SU-DHL-6 (cell line): ENCODE data around the gene NT5C1A.

Source experiments
- H2AFZ ChIP-seq: fragments of 200-600 bp; sonication (generic); 2 replicates; pipeline ENCODE4 v1.6.1; 2014; ENCODE audit warnings: low read depth, mild to moderate bottlenecking, moderate library complexity, mixed read lengths, antibody characterized with exemption, low read length; ENCODE audit not compliant: severe bottlenecking
- H3F3A ChIP-seq: fragments of 200-600 bp; shearing (Covaris generic); 2 replicates; pipeline ENCODE4 v1.6.0; 2016; ENCODE audit warnings: antibody characterized with exemption, mild to moderate bottlenecking; ENCODE audit not compliant: insufficient read depth
- H3K27ac ChIP-seq: fragments of 200-600 bp; sonication (generic); 2 replicates; pipeline ENCODE4 v1.5.1; 2016; ENCODE audit warnings: low read depth, mild to moderate bottlenecking, low read length, moderate library complexity, mixed read lengths
- H3K27me3 ChIP-seq: fragments of 200-600 bp; sonication (generic), shearing (Covaris generic); 2 replicates; pipeline ENCODE4 v1.6.0; 2014; ENCODE audit warnings: mild to moderate bottlenecking, low read length
- H3K36me3 ChIP-seq: fragments of 200-600 bp; sonication (generic); 2 replicates; pipeline ENCODE4 v1.6.1; 2014; ENCODE audit warnings: mild to moderate bottlenecking, low read length, mixed read lengths
- H3K4me2 ChIP-seq: fragments of 300-600, 200-600 bp; shearing (Covaris generic), sonication (generic); 2 replicates; pipeline ENCODE4 v1.6.0; 2014; ENCODE audit warnings: low read length, low read depth, mild to moderate bottlenecking; ENCODE audit not compliant: poor library complexity, severe bottlenecking
- H3K4me3 ChIP-seq: fragments of 200-600 bp; sonication (generic); 2 replicates; pipeline ENCODE4 v1.5.1; 2014; ENCODE audit warnings: antibody characterized with exemption, low read length, mild to moderate bottlenecking, mixed read lengths; ENCODE audit not compliant: insufficient read depth, poor library complexity, severe bottlenecking
- H3K79me2 ChIP-seq: fragments of 200-600 bp; sonication (generic); 2 replicates; pipeline ENCODE4 v1.6.1; 2014; ENCODE audit warnings: mild to moderate bottlenecking, low read length, moderate library complexity; ENCODE audit not compliant: insufficient read depth
- H3K9ac ChIP-seq: fragments of 200-600 bp; sonication (generic); 2 replicates; pipeline ENCODE4 v1.7.0; 2014; ENCODE audit warnings: mild to moderate bottlenecking, low read length
- H3K9me2 ChIP-seq: fragments of 200-600 bp; sonication (generic); replicated peaks from 2 replicates; pipeline ENCODE4 v1.6.1; 2014; ENCODE audit warnings: low read length; ENCODE audit not compliant: insufficient read depth
- H3K9me3 ChIP-seq: fragments of 200-600 bp; sonication (generic); 2 replicates; pipeline ENCODE4 v1.6.1; 2014; ENCODE audit warnings: low read length, mixed read lengths; ENCODE audit not compliant: insufficient read depth
- H4K20me1 ChIP-seq: fragments of 200-600 bp; sonication (generic); 2 replicates; pipeline ENCODE4 v1.6.1; 2014; ENCODE audit warnings: low read depth, mild to moderate bottlenecking, antibody characterized with exemption, low read length, moderate library complexity, mixed read lengths
- CTCF ChIP-seq: fragments of 200-600 bp; sonication (generic); IDR thresholded peaks from one replicate; pipeline ENCODE4 v1.5.1; 2017; ENCODE audit warnings: antibody characterized with exemption, mild to moderate bottlenecking, low read length, moderate library complexity; ENCODE audit not compliant: insufficient read depth, poor library complexity, severe bottlenecking
- EZH2phosphoT487 ChIP-seq: fragments of 200-600 bp; sonication (generic), shearing (Covaris generic); conservative IDR thresholded peaks from 2 replicates; pipeline ENCODE4 v1.6.1; 2018; ENCODE audit warnings: mild to moderate bottlenecking, antibody characterized with exemption, low read length, moderate library complexity, mixed read lengths

NT5C1A gene

DNA sequence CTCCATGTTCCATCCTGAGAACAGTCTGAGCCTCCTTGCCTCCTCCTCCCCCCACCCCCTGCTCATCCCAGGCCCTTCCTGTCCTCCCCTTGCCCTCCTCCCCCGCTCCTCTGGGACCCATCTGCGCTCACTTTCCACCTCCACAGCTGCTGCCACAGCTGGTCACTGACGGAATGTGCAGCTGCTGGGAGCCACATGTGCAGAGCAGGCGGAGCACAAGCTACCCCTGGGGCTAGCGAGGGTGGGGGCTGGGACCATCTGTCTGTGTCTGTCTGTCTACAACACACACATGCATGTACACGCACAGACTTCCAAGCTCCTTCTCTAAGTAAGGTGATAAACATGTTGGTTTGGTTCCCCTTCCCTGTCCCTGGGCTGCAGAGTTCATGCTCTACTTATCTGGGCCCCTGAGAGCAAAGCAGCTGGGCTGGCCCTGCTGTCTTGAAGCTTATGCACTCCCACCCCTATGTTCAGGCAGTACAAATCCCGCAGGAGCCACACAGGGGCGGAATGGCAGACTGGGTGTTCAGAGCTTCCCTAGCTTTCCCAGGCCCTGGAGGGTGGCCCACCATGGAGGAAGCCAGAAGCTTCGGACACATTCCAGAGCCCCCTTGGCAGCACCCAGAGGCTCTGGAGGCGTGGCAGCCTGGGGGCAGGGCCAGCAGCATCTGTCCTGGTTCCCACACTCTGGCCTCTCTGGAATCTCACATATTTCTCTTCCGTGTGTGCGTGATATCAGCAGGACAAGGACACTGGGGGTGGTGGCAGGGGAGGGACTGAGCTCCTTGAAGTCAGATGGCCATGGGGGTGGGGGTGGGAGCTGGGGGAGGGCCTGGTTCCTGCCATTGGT lies 25.4 kb downstream of the NT5C1A start:
- no peaks in the 10 kb centered on the region for H3K36me3 ChIP-seq
- no peak overlapping the region for H3K4me2 ChIP-seq
- H3K27ac ChIP-seq: no peak overlapping the region
- H3F3A ChIP-seq: no peaks in the 10 kb centered on the region
- H3K9ac ChIP-seq: no peak overlapping the region
- no peaks in the 10 kb centered on the region for H3K27me3 ChIP-seq
- no peak overlapping the region for H3K4me3 ChIP-seq
- no peaks in the 10 kb centered on the region for H4K20me1 ChIP-seq
- no peaks in the 10 kb centered on the region for H3K79me2 ChIP-seq
- TF ChIP-seq EZH2phosphoT487 (no peak), CTCF (no peak)
- H3K9me3 ChIP-seq: no peaks in the 10 kb centered on the region
- no peaks in the 10 kb centered on the region for H3K9me2 ChIP-seq
- no peak overlapping the region for H2AFZ ChIP-seq

GRCh38 chr1:39645411-39646043 lies 26.4 kb downstream of the NT5C1A start:
- TF ChIP-seq CTCF: no peak
- no peak for TF ChIP-seq EZH2phosphoT487
- Histone ChIP-seq H3K4me3 (no peak overlapping the region), H4K20me1 (no peaks in the 10 kb centered on the region), H3F3A (no peaks in the 10 kb centered on the region), H3K9me2 (no peaks in the 10 kb centered on the region), H3K36me3 (no peaks in the 10 kb centered on the region), H2AFZ (no peak overlapping the region), H3K79me2 (no peaks in the 10 kb centered on the region), H3K27me3 (no peaks in the 10 kb centered on the region), H3K27ac (no peak overlapping the region), H3K9ac (no peak overlapping the region), H3K9me3 (no peaks in the 10 kb centered on the region), H3K4me2 (no peak overlapping the region)

DNA sequence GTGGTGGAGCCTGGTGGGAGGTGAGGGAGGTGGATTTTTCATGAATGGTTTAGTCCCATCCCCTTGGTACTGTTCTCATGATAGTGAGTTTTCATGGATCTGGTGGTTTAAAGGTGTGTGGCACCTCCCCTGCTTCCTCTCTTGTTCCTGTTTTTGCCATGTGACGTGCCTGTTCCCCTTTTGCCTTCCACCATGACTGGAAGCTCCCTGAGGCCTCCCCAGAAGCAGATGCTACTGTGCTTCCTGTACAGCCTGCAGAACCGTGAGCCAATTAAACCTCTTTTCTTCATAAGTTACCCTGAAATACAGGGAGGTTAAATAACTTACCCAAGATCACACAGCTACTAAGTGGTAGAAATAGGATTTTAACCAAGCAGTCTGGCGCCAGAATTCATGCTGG lies 28.2 kb downstream of the NT5C1A start:
- Histone ChIP-seq H3K9me3 (no peaks in the 10 kb centered on the region), H3K4me3 (no peak overlapping the region), H3K27ac (no peak overlapping the region), H2AFZ (no peak overlapping the region), H3K79me2 (no peaks in the 10 kb centered on the region), H3K36me3 (no peaks in the 10 kb centered on the region), H4K20me1 (no peaks in the 10 kb centered on the region), H3K27me3 (no peaks in the 10 kb centered on the region), H3K9me2 (no peaks in the 10 kb centered on the region), H3K9ac (no peak overlapping the region), H3F3A (no peaks in the 10 kb centered on the region), H3K4me2 (no peak overlapping the region)
- TF ChIP-seq CTCF (no peak), EZH2phosphoT487 (no peak)
